HG03469 (cell line): ENCODE measurements around the gene IKZF4.

Experiments used
- ATAC-seq: cut with Tn5 transposase; IDR thresholded peaks from one replicate; pipeline ENCODE4 v1.9.1; 2021; ENCODE audit warnings: mild to moderate bottlenecking, moderate library complexity, moderate number of reproducible peaks; ENCODE audit not compliant: unreplicated experiment

The IKZF4 gene

GRCh38 chr12:56081393-56082347, 60.8 kb downstream of the IKZF4 start:
- ATAC-seq: no peak

DNA sequence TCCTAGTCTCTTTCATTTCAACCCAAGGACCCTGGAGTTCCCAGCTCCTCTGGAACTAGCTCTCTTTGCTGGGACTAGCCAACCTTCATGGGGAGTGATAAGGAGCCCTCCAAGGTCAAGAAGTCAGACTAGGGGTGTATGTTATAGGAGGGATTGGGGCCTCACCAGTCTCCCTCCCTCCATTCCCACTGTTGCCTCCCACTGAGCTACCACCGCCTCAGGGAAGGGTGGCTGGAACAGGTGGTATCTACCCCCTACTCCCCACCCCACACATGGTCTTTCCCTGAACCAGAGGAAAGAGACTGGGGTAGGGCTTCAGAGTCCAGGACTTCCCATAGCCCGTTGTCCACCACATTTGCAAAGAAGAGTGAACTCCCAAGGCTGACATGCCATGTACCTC, 61.5 kb downstream of the IKZF4 start:
- no peak for ATAC-seq

DNA sequence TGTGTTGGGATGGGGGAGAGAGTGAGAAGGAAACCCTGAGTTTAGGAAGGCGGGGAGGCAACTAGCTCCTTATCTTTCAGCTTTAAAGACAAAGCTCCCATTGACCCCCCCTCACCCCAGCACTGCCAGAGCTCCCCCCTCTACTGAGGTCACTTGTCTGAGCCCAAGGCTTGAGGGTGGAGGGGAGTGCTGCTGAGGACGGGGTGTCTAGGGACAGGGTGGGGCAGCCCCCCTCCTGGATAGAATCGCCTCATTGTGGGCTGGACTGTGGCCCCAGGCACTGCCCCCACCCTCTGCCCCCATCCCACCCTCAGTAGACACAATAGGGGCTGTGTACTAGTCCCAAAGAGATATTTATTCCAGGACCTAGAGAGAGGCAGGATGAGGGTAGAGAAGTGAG, 62.1 kb downstream of the IKZF4 start:
- no peak for ATAC-seq

- ATAC-seq: no peak
Observed at GRCh38 chr12:56084958-56085543, 64.2 kb downstream of the IKZF4 start.

- ATAC-seq: no peak
Observed at GRCh38 chr12:56086096-56086495, 65.3 kb downstream of the IKZF4 start.

GRCh38 chr12:56086608-56087007, 65.8 kb downstream of the IKZF4 start:
- ATAC-seq: no peak

GRCh38 chr12:56087220-56087619, 66.4 kb downstream of the IKZF4 start:
- ATAC-seq: no peak
